ENCODE results near the gene SUCLG2. TPM values are rescaled to one million over a fixed set of nuclear protein-coding genes. Genes with fewer than 3 reads are reported as not detected.

The SUCLG2 gene
- total and polyA plus RNA-seq, 2 of the 4 experiments (the other 2 are of a cell fraction): 26.8 to 34.6 TPM

DNA sequence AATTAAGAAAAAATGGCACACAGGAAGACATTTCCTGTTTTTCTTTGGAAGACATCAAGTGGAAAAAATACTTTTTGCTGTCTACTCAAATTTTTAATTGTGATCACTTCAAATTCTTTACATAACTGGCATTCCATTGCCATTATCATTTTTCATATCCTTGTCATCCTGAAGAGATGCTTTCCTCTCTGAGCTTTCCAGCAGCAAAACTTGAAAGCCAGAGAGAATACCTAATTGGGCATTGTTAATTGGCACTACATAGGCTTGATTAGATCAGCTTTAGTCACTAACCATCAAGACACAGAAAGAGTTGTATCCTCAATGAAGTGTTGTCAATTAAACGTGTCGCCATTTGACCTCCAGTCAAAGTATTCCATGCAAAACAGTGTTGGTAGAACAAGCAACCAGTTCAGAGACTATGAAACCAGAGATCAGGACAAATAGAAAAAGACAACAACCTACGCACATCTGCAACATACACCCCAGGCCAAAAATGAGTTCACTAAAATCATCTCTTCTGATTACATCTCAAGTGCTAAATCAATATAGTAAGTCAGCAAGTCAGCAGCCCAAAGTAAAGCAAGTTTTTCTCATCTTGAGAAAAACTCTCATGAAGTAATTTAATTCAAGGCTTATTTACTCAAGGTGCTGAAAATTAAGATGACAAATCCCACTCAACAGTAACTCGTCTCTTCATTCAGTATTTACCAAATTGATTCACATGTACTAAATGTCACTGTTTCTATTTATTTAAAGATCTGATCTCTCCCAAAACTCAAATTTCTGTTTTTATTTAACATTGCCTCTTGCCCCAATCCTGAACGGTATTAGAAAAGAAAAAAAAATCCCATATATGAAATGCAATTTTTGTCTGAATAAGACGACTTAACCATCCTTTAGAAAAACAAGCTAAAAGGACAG, 123.0 kb downstream of the SUCLG2 start:
- peak overlapping the region; percentile 44; the same call in 1 of the 2 replicates for H4K91ac ChIP-seq (ENCODE audit: insufficient read depth, low read depth, low read length)
- H3K4me2 ChIP-seq (ENCODE audit: low read depth, low read length): peak overlapping the region; percentile 21; the same call in 1 of the 2 replicates
- ATAC-seq (ENCODE audit: low read depth) (no peak), DNase-seq (no peak)
- no peak overlapping the region for H4K5ac ChIP-seq (ENCODE audit: low read depth, low read length)
- no peak overlapping the region for H3K4ac ChIP-seq (ENCODE audit: low read depth, low read length)
- peak overlapping the region; percentile 7; the same call in 1 of the 2 replicates for H2BK120ac ChIP-seq (ENCODE audit: low read depth, low read length)
- H3K18ac ChIP-seq (ENCODE audit: low read depth, low read length): peak overlapping the region; percentile 48; the same call in 1 of the 2 replicates
- peaks cover 9% of the 10 kb centered on the region for H3K36me3 ChIP-seq (ENCODE audit: control insufficient read depth, insufficient read depth, low read length)
- in situ Hi-C loops (cut with MboI; ENCODE audit: low sequenced_read_pairs): no loop called here
- H2BK5ac ChIP-seq (ENCODE audit: low read depth, low read length, poor library complexity, severe bottlenecking): no peak overlapping the region
- no TSS peak for BruUV-seq (replicated peaks)
- H3K4me3 ChIP-seq (ENCODE audit: insufficient read depth, low read depth, low read length): no peak overlapping the region
- TF ChIP-seq, protein P1, sequence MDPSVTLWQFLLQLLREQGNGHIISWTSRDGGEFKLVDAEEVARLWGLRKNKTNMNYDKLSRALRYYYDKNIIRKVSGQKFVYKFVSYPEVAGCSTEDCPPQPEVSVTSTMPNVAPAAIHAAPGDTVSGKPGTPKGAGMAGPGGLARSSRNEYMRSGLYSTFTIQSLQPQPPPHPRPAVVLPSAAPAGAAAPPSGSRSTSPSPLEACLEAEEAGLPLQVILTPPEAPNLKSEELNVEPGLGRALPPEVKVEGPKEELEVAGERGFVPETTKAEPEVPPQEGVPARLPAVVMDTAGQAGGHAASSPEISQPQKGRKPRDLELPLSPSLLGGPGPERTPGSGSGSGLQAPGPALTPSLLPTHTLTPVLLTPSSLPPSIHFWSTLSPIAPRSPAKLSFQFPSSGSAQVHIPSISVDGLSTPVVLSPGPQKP (IDR thresholded peaks at IDR 0.05; ENCODE audit: borderline replicate concordance, low read depth, low read length): no peak
- no peak overlapping the region for H3K56ac ChIP-seq (ENCODE audit: extremely low read depth, insufficient read depth, low read length)
- no peak overlapping the region for H2BK20ac ChIP-seq (ENCODE audit: low read depth, low read length)
- H3K9me3 ChIP-seq (ENCODE audit: control insufficient read depth, insufficient read depth, low read length): no peaks in the 10 kb centered on the region
- H2AK9ac ChIP-seq (replicated peaks; ENCODE audit: low read depth, low read length, poor library complexity): no peak overlapping the region
- no peak overlapping the region for H2AFZ ChIP-seq (replicated peaks; ENCODE audit: low read length, poor library complexity)
- peaks cover 5% of the 10 kb centered on the region; the same call in 1 of the 2 replicates for H3K9me1 ChIP-seq (ENCODE audit: insufficient read depth, low read length)
- H3K23ac ChIP-seq (ENCODE audit: low read depth, low read length): no peak overlapping the region
- peak overlapping the region; percentile 27; the same call in 1 of the 2 replicates for H3K14ac ChIP-seq (replicated peaks; ENCODE audit: low read depth, low read length)
- H2BK15ac ChIP-seq (ENCODE audit: low read depth, low read length): 0 out of 3 replicates have a peak overlapping the region, but pooled peaks have one; percentile 11
- intact Hi-C loops (cut with micrococcal nuclease): no loop called here
- H3K27me3 ChIP-seq (ENCODE audit: control insufficient read depth, insufficient read depth, low read length): no peaks in the 10 kb centered on the region
- CTCF ChIA-PET: interaction anchor here (1.6 kb wide), 1 partner anchor 9 kb away, joined by 4 read pairs; no protein-coding TSS in a partner anchor
- peak overlapping the region in 1 of 2 experiments; percentile 22; a peak in 1 of 4 replicates for H4K8ac ChIP-seq (ENCODE audit: low read depth in 2 of 2, low read length in 2 of 2)
- peaks cover 7% of the 10 kb centered on the region; the same call in 1 of the 2 replicates for H3K4me1 ChIP-seq (ENCODE audit: control insufficient read depth, insufficient read depth, low read length)
- H3K79me1 ChIP-seq (ENCODE audit: low read depth in 1 of 2, low read length in 2 of 2): peaks cover 10 to 28% of the 10 kb centered on the region in 2 experiments; a peak in 3 of 4 replicates
- H4K20me1 ChIP-seq (ENCODE audit: insufficient read depth, low read length): no peaks in the 10 kb centered on the region; the same call in 1 of the 2 replicates
- whole genome bisulfite sequencing, 2 experiments (ENCODE audit: extremely low coverage in 2 of 2, insufficient read length in 1 of 2): 90% methylated on average over 2 of the region's 6 CpGs; no CpG with 5 or more reads in 1 of the 2 experiments
- no peak overlapping the region for H3K27ac ChIP-seq (ENCODE audit: insufficient read depth, low read length)
- no peak overlapping the region for H3K9ac ChIP-seq (ENCODE audit: low read depth, low read length)
- dilution Hi-C loops (cut with HindIII; ENCODE audit: low sequenced_read_pairs, unreplicated experiment): no loop called here
- no peak overlapping the region; the same call in 1 of the 2 replicates for H2AK5ac ChIP-seq (ENCODE audit: low read depth, low read length)
- POLR2A ChIA-PET (ENCODE audit: unreplicated experiment): no interaction called here

Measured in IMR-90 (cell line).